Measurements from ENCODE around the gene ZNF100.

DNA sequence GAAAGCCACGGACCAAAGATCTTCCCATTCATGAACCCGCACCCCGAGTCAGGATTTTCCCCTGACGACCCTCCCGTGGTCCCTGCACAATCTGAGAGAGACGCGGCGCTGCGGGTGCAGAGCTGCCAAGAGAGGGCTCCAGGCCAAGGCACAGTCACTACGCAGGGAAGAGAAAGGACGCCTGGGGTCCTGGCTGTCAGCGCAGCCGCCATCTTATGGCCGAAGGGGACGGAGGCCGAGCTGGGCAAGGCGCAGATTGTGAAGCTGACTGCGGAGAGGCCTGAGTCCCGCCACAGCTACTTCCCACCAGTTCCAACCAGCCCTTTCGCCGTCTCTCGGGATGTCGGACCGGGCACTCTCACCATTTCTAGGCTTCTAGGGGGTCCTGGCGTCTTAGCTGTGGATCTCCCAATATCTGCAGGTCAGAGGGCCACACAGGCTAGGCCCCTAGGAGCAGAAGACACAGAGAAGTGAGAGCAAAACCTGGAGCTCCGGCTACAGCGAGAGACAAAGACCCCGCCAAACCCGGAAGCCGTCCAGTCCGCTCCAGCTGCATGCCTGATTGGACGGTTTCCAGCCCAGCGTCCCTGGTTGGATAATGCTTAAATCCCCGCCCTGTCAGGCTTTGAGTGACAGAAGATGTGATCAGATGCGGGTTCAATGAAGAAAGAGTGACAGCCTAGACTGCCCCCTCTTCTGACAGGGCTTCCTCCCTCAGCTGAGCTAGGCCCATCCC, at the start of gene ZNF100:
- TF ChIP-seq CTCF (IDR thresholded peaks at IDR 0.05; ENCODE audit: poor library complexity) (no peak), EZH2phosphoT487 (IDR thresholded peaks at IDR 0.05; ENCODE audit: low read depth, severe bottlenecking, unreplicated experiment) (no peak)
